ENCODE measurements around the gene INPP5A.
A peak's percentile ranks its signal among the peaks of the same experiment; 100 is the strongest.
"Not testable (repeated sequence)": the region's sequence is repeated elsewhere in the genome, so short reads cannot be mapped to it uniquely, and the experiment has no call there.

The INPP5A gene

GRCh38 chr10:132537684-132538001 is at the start of gene INPP5A:
Gene INPP5A, plus strand, starts transcription at chr10:132537787. Its CDS starts 310 bp downstream, at chr10:132538097.
- Mint-ChIP-seq H3K9me3 (no peaks in the 10 kb centered on the region), H3K4me3 (peak within 1 kb of the TSS; percentile 83), H3K4me1 (peaks cover 50% of the 10 kb centered on the region), H3K36me3 (peaks cover 2% of the 10 kb centered on the region), H3K27ac (peak within 1 kb of the TSS; percentile 79), H3K27me3 (no peaks in the 10 kb centered on the region)

GRCh38 chr10:132488231-132488821 is 49.3 kb upstream of the INPP5A start:
- Mint-ChIP-seq H3K27me3 (no peaks in the 10 kb centered on the region), H3K4me3 (no peak overlapping the region), H3K9me3 (no peaks in the 10 kb centered on the region), H3K4me1 (no peaks in the 10 kb centered on the region), H3K27ac (no peak overlapping the region), H3K36me3 (no peaks in the 10 kb centered on the region)

DNA sequence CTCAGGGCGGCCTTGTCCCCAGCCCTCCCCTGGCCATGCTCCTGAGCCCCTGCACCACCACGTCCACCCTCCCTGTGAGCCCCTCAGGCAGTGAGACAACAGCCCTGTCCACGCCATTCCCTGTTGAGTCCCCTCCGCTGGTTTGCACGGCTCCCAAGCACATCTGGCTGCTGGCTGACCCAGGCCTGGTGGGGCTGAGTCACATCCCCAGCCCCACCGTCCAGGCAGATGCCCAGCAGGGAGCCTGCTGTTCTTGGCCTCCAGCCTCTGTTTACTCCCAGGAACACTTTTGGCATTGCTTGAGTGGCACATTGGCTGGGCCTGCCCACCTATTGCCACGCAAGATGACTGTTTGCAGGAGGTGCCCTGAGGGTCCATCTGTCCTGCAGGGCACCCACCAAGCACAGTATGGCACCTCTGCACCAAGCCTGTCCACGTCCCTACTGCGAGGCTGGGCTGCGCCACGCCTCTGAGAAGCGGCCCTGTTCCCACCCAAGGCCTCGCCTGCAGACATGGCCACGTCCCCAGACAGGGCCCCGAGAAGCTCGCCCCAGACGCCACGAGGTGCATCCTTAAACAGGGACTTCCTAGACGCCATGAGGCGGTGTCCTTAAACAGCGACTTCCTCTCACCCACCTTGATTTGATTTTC is 48.4 kb upstream of the INPP5A start:
- H3K4me1 Mint-ChIP-seq: no peaks in the 10 kb centered on the region
- H3K4me3 Mint-ChIP-seq: no peak overlapping the region
- no peak overlapping the region for H3K27ac Mint-ChIP-seq
- H3K36me3 Mint-ChIP-seq: no peaks in the 10 kb centered on the region
- no peaks in the 10 kb centered on the region for H3K9me3 Mint-ChIP-seq
- no peaks in the 10 kb centered on the region for H3K27me3 Mint-ChIP-seq

DNA sequence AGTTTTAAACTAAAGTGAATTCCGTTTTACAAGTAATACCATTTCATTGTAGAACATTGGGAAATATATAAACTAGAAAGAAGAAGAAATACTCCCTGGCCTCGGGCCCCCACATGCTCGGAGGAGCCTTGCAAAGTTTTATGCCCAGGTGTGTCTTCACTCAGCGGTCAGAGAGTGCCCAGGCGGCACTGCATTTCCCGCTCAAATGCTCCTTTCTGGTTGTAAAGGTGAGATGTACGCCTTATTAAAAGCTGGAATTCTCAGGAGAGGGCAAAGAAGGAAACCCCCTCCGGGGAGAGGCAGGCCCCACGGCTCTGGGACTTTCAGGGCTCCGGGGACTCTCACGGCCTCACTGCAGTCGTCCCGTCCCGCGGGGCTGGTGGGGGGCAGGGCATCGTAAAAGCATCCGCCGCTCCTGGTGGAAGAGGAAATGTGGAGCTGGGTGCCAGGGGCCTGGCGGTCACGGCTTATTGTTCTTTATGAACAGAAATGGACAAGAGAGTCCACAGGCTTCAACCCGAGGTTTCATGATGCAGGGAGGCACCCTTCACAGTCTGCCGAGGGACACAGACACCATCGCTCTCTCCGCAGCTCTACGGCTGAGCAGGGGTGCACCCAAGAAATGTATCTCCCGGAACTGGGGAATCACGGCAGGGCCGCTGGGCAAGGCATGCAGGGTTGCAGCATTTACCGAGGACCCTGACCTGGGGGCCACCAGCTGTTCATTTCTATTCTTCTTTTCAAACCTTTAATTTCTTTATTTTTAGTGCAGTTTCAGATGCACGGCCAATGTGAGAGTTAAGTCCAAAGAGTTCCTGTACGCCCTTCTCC is 47.7 kb upstream of the INPP5A start:
- no peak overlapping the region for H3K27ac Mint-ChIP-seq
- H3K9me3 Mint-ChIP-seq: no peaks in the 10 kb centered on the region
- H3K27me3 Mint-ChIP-seq: no peaks in the 10 kb centered on the region
- no peak overlapping the region for H3K4me3 Mint-ChIP-seq
- H3K36me3 Mint-ChIP-seq: no peaks in the 10 kb centered on the region
- H3K4me1 Mint-ChIP-seq: no peaks in the 10 kb centered on the region

DNA sequence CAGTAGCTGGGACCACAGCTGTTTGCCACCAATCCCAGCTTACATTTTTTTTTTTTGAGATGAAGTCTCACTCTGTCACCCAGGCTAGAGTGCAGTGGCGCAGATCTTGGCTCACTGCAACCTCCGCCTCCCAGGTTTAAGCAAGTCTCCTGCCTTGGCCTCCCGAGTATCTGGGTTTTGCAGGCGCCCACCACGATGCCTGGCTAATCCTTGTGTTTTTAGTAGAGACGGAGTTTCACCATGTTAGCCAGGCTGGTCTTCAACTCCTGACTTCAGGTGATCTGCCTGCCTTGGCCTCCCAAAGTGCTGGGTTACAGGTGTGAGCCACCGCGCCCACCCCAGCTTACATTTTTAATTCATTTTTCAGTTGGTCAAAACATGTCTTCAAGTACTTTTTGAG is 46.1 kb upstream of the INPP5A start:
- not testable (repeated sequence) for H3K27me3 Mint-ChIP-seq, H3K36me3 Mint-ChIP-seq, H3K4me3 Mint-ChIP-seq, H3K9me3 Mint-ChIP-seq, H3K4me1 Mint-ChIP-seq, H3K27ac Mint-ChIP-seq

DNA sequence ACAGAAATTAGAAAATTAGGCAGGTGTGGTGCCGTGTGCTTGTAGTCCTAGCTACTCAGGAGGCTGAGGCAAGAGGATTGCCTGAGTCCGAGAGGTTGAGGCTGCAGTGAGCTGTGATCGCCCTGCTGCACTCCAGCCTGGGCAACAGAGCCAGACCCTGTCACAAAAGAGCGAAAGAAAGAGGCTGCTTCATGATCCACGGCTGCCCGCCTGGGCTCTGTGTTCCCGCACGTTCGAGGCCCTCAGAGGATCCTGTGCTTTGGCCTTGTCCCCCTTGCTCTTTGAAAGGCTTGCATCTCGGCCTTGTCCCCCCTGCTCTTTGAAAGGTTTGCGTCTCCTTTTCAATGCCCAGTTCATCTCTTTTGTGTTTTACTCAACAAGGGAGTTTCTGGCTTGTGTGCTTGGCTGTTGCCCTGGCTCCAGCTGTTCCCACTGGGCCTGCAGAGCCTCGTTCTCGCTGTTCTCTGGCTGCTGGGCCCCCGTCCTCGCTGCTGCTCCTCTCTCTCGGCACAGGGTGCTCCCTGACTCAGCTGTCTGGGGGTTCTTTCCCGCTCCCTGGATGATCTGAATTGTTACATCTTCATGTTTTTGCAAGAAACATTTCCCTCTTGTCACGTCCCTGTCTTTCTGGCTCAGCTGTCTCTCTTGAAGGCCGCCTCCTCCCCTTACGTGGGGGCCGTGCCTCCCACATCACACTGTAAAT is 45.1 kb upstream of the INPP5A start:
- no peaks in the 10 kb centered on the region for H3K27me3 Mint-ChIP-seq
- no peaks in the 10 kb centered on the region for H3K36me3 Mint-ChIP-seq
- H3K4me1 Mint-ChIP-seq: no peaks in the 10 kb centered on the region
- H3K4me3 Mint-ChIP-seq: no peak overlapping the region
- no peak overlapping the region for H3K27ac Mint-ChIP-seq
- H3K9me3 Mint-ChIP-seq: no peaks in the 10 kb centered on the region

GRCh38 chr10:132493246-132493755 is 44.3 kb upstream of the INPP5A start:
- H3K27me3 Mint-ChIP-seq: no peaks in the 10 kb centered on the region
- H3K4me1 Mint-ChIP-seq: no peaks in the 10 kb centered on the region
- no peaks in the 10 kb centered on the region for H3K36me3 Mint-ChIP-seq
- no peaks in the 10 kb centered on the region for H3K9me3 Mint-ChIP-seq
- H3K4me3 Mint-ChIP-seq: no peak overlapping the region
- no peak overlapping the region for H3K27ac Mint-ChIP-seq

GRCh38 chr10:132493756-132494290 is 43.8 kb upstream of the INPP5A start:
- Mint-ChIP-seq H3K27me3 (no peaks in the 10 kb centered on the region), H3K9me3 (no peaks in the 10 kb centered on the region), H3K4me3 (no peak overlapping the region), H3K36me3 (no peaks in the 10 kb centered on the region), H3K4me1 (no peaks in the 10 kb centered on the region), H3K27ac (peak overlapping the region; percentile 82)

- Mint-ChIP-seq H3K36me3 (no peaks in the 10 kb centered on the region), H3K4me3 (no peak overlapping the region), H3K27me3 (no peaks in the 10 kb centered on the region), H3K27ac (no peak overlapping the region), H3K4me1 (no peaks in the 10 kb centered on the region), H3K9me3 (no peaks in the 10 kb centered on the region)
Measured at GRCh38 chr10:132494866-132495630, 42.5 kb upstream of the INPP5A start.

DNA sequence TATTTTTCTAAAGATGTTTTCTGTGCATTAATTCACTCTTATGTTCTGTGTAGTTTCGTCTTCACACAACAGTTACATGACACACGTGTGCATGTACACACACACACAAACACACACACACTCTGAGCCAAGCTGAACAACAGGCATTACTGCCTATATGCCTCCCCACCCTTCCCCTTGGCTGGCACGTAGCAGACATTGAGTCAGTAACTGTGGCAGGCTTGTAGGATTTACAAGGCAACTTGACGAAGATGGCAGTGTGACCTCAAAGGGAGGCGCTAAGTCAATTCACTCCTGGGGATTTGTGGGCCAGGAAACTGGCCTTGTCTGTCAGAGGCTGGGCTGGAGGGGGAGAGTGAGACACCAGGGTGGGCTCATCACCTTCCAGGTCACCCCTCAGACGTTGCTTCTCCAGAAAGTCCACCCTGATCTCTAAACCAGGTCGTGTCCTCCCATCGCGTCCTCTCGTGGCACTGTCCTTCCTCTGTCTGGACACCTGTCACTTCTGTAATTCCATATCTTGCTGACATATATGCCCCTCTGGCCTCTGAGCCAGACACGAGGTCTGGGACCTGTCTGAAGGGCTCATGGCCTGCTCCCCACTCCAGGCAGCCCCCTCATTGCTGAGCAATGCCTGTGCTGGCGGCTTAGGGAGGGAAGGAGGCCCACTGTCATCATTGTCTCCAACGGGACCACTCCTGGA is 41.1 kb upstream of the INPP5A start:
- no peak overlapping the region for H3K4me3 Mint-ChIP-seq
- H3K36me3 Mint-ChIP-seq: no peaks in the 10 kb centered on the region
- no peak overlapping the region for H3K27ac Mint-ChIP-seq
- no peaks in the 10 kb centered on the region for H3K27me3 Mint-ChIP-seq
- no peaks in the 10 kb centered on the region for H3K9me3 Mint-ChIP-seq
- H3K4me1 Mint-ChIP-seq: no peaks in the 10 kb centered on the region

DNA sequence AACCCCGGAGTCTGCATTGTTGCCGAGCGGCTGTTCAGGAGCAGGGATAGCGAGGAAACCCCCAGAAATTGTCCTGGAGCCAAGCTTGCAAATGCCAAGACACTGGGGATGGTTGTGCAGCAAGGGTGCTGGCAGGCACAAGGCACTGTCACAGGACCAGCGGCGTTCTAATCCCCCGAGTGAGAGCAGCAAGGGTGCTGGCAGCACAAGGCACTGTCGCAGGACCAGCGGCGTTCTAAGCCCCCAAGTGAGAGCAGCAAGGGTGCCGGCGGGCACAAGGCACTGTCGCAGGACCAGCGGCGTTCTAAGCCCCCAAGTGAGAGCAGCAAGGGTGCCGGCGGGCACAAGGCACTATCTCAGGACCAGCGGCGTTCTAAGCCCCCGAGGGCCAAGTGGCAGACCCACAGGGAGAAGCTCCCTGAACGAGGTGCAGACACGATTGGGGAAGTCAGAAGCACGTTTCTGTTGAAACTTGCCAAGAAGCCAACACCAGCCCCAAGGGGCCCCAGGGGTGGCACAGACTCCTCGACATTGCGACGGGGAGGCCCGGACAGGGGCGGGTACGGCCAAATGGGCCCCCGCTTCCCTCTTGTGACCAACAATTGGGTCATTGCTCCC is 40.4 kb upstream of the INPP5A start:
- H3K27ac Mint-ChIP-seq: no peak overlapping the region
- H3K36me3 Mint-ChIP-seq: no peaks in the 10 kb centered on the region
- no peak overlapping the region for H3K4me3 Mint-ChIP-seq
- no peaks in the 10 kb centered on the region for H3K27me3 Mint-ChIP-seq
- H3K4me1 Mint-ChIP-seq: no peaks in the 10 kb centered on the region
- no peaks in the 10 kb centered on the region for H3K9me3 Mint-ChIP-seq

GRCh38 chr10:132497861-132498561 is 39.6 kb upstream of the INPP5A start:
- H3K9me3 Mint-ChIP-seq: no peaks in the 10 kb centered on the region
- H3K36me3 Mint-ChIP-seq: no peaks in the 10 kb centered on the region
- H3K4me1 Mint-ChIP-seq: no peaks in the 10 kb centered on the region
- H3K27me3 Mint-ChIP-seq: no peaks in the 10 kb centered on the region
- H3K4me3 Mint-ChIP-seq: no peak overlapping the region
- H3K27ac Mint-ChIP-seq: no peak overlapping the region

GRCh38 chr10:132498562-132499366 is 38.8 kb upstream of the INPP5A start:
- H3K9me3 Mint-ChIP-seq: no peaks in the 10 kb centered on the region
- no peaks in the 10 kb centered on the region for H3K27me3 Mint-ChIP-seq
- H3K27ac Mint-ChIP-seq: no peak overlapping the region
- no peak overlapping the region for H3K4me3 Mint-ChIP-seq
- H3K36me3 Mint-ChIP-seq: no peaks in the 10 kb centered on the region
- no peaks in the 10 kb centered on the region for H3K4me1 Mint-ChIP-seq
